ENCODE data around the gene SCEL.
"Not testable (repeated sequence)": the region's sequence is repeated elsewhere in the genome, so short reads cannot be mapped to it uniquely, and the experiment has no call there.

SCEL gene

GRCh38 chr13:77555246-77555645 is 19.7 kb downstream of the SCEL start:
- no peak for DNase-seq (ENCODE audit: low read depth in 3 of 3)

- DNase-seq (ENCODE audit: low read depth in 3 of 3) = no peak
These were observed 22.5 kb downstream of the SCEL start for GRCh38 chr13:77558016-77558415.

GRCh38 chr13:77563111-77563510 is 27.6 kb downstream of the SCEL start:
- no peak for DNase-seq (ENCODE audit: low read depth in 3 of 3)

- no peak for DNase-seq (ENCODE audit: low read depth in 3 of 3)
These were observed 30.1 kb downstream of the SCEL start for GRCh38 chr13:77565635-77566034.

- DNase-seq (ENCODE audit: low read depth in 3 of 3) = no peak
These were observed 36.5 kb downstream of the SCEL start for GRCh38 chr13:77571956-77572355.

- DNase-seq (ENCODE audit: low read depth in 3 of 3) = no peak
These were observed 38.6 kb downstream of the SCEL start for GRCh38 chr13:77574096-77574495.

- no peak for DNase-seq (ENCODE audit: low read depth in 3 of 3)
These were observed 44.5 kb downstream of the SCEL start for GRCh38 chr13:77579959-77580358.

GRCh38 chr13:77580748-77581147 is 45.2 kb downstream of the SCEL start:
- DNase-seq (ENCODE audit: low read depth in 3 of 3) = no peak

GRCh38 chr13:77583581-77583980 is 48.1 kb downstream of the SCEL start:
- DNase-seq (ENCODE audit: low read depth in 3 of 3) = no peak

GRCh38 chr13:77584106-77584505 is 48.6 kb downstream of the SCEL start:
- no peak for DNase-seq (ENCODE audit: low read depth in 3 of 3)

- no peak for DNase-seq (ENCODE audit: low read depth in 3 of 3)
These were observed 59.8 kb downstream of the SCEL start for GRCh38 chr13:77595166-77595810.

GRCh38 chr13:77596777-77597176 is 61.3 kb downstream of the SCEL start:
- no peak for DNase-seq (ENCODE audit: low read depth in 3 of 3)

- DNase-seq (ENCODE audit: low read depth in 3 of 3) = no peak
These were observed 63.8 kb downstream of the SCEL start for GRCh38 chr13:77599351-77599750.

GRCh38 chr13:77600701-77601100 is 65.2 kb downstream of the SCEL start:
- no peak for DNase-seq (ENCODE audit: low read depth in 3 of 3)

GRCh38 chr13:77611068-77611467 is 75.6 kb downstream of the SCEL start:
- no peak for DNase-seq (ENCODE audit: low read depth in 3 of 3)

GRCh38 chr13:77616027-77616426 is 80.5 kb downstream of the SCEL start:
- DNase-seq (ENCODE audit: low read depth in 3 of 3) = no peak

- DNase-seq (ENCODE audit: low read depth in 3 of 3) = no peak
These were observed 84.1 kb downstream of the SCEL start for GRCh38 chr13:77619655-77620054.

- DNase-seq (ENCODE audit: low read depth in 3 of 3) = no peak
These were observed 84.6 kb downstream of the SCEL start for GRCh38 chr13:77620138-77620537.

- DNase-seq (ENCODE audit: low read depth in 3 of 3) = no peak
These were observed 88.3 kb downstream of the SCEL start for GRCh38 chr13:77623806-77624205.

- no peak for DNase-seq (ENCODE audit: low read depth in 3 of 3)
These were observed 92.7 kb downstream of the SCEL start for GRCh38 chr13:77628170-77628569.

- no peak for DNase-seq (ENCODE audit: low read depth in 3 of 3)
These were observed 102.1 kb downstream of the SCEL start for GRCh38 chr13:77637588-77637987.

GRCh38 chr13:77650409-77650808 is 114.9 kb downstream of the SCEL start:
- DNase-seq (ENCODE audit: low read depth in 3 of 3) = no peak

GRCh38 chr13:77653301-77653700 is 117.8 kb downstream of the SCEL start:
- DNase-seq (ENCODE audit: low read depth in 3 of 3) = no peak

GRCh38 chr13:77660016-77660415 is 124.5 kb downstream of the SCEL start:
- DNase-seq (ENCODE audit: low read depth in 3 of 3) = not testable (repeated sequence)

Data from stimulated activated CD4-positive, alpha-beta T cell treated with anti-CD3 and anti-CD28 coated beads, TNF-alpha, amount 100 ng/mL, for 24 hours (primary cell).